Natural killer cell (primary cell): Measurements from ENCODE around the gene SSTR3. TPM values are rescaled to one million over a fixed set of nuclear protein-coding genes. Genes with fewer than 3 reads are reported as not detected.
"Not testable (repeated sequence)": the region's sequence is repeated elsewhere in the genome, so short reads cannot be mapped to it uniquely, and the experiment has no call there.

ENCODE experiments used
- ATAC-seq, 3 donors: fragments of 150-1000 bp in 2 of 3; fragments of 200-7000 bp in 1 of 3; cut with Tn5 transposase; 1 replicate in 1 of 3; 2 replicates in 2 of 3; pipeline ENCODE4 v1.10.0; 2021; ENCODE audit warnings: mild to moderate bottlenecking in 2 of 3, moderate library complexity in 2 of 3
- DNase-seq, 2 donors: peaks; one replicate each; pipeline versions ENCODE4 v3.0.0 to v3.0.0-alpha.2; 2013 to 2021; ENCODE audit warnings: mixed read lengths in 1 of 2
- H3K27ac ChIP-seq: one replicate; pipeline ENCODE4 v1.5.1; 2013; ENCODE audit warnings: mild to moderate bottlenecking, low read length
- H3K27me3 ChIP-seq: one replicate; pipeline ENCODE4 v1.6.1; 2013; ENCODE audit warnings: low read length; ENCODE audit not compliant: control insufficient read depth, insufficient read depth
- H3K36me3 ChIP-seq: one replicate; pipeline ENCODE4 v1.6.1; 2013; ENCODE audit warnings: low read length; ENCODE audit not compliant: control insufficient read depth, insufficient read depth
- H3K4me1 ChIP-seq: one replicate; pipeline ENCODE4 v1.6.1; 2013; ENCODE audit warnings: low read length; ENCODE audit not compliant: control insufficient read depth, insufficient read depth
- H3K4me3 ChIP-seq: one replicate; pipeline ENCODE4 v1.5.1; 2013; ENCODE audit warnings: low read length
- H3K9me3 ChIP-seq: one replicate; pipeline ENCODE4 v1.6.1; 2013; ENCODE audit warnings: low read length; ENCODE audit not compliant: control insufficient read depth, insufficient read depth
- H3K27ac Mint-ChIP-seq, 2 donors: one replicate each; pipeline ENCODE4 v1.8.0; 2022; ENCODE audit warnings: mild to moderate bottlenecking in 2 of 2, mixed read lengths in 2 of 2, moderate library complexity in 1 of 2
- H3K27me3 Mint-ChIP-seq, 2 donors: one replicate each; pipeline ENCODE4 v1.8.0; 2022; ENCODE audit warnings: low read depth in 2 of 2, mixed read lengths in 2 of 2
- H3K36me3 Mint-ChIP-seq: one replicate; pipeline ENCODE4 v1.8.0; 2022; ENCODE audit warnings: mixed read lengths
- H3K4me1 Mint-ChIP-seq, 2 donors: one replicate each; pipeline ENCODE4 v1.8.0; 2022; ENCODE audit warnings: mixed read lengths in 2 of 2
- H3K4me3 Mint-ChIP-seq: one replicate; pipeline ENCODE4 v1.8.0; 2022; ENCODE audit warnings: mild to moderate bottlenecking, moderate library complexity, mixed read lengths
- H3K9me3 Mint-ChIP-seq, 2 donors: one replicate each; pipeline ENCODE4 v1.8.0; 2022; ENCODE audit warnings: mixed read lengths in 2 of 2
- WGBS: methylation state at CpG from one replicate; pipeline ENCODE4 v1.1.7; 2013; ENCODE audit warnings: missing lambda C conversion rate; ENCODE audit not compliant: insufficient coverage; 5-methylcytosine and 5-hydroxymethylcytosine counted together
- intact Hi-C: fragments of 100-400 bp; cut with micrococcal nuclease; formaldehyde crosslinking; loops from one replicate; pipeline ENCODE4 v1.14.2; 2022
- total RNA-seq, 4 donors: library from RNA; stranded (reverse); fragments of 120-200 nt in 1 of 4; gene quantifications; one replicate each; pipeline versions ENCODE4 v1.2.3 to v1.2.4, GENCODE V29; 2013 to 2022
- TF ChIP-seq, protein P1 (sequence below): fragments of 200-600 bp; IDR thresholded peaks from one replicate; pipeline ENCODE4 v1.8.0; 2022; ENCODE audit warnings: antibody characterized with exemption

The SSTR3 gene
- total RNA-seq, 3 donors from 2014 or later (not counting 1 experiment from before 2014, with no cell fraction given), result 0.20 to 0.64 (median 0.23) TPM

DNA sequence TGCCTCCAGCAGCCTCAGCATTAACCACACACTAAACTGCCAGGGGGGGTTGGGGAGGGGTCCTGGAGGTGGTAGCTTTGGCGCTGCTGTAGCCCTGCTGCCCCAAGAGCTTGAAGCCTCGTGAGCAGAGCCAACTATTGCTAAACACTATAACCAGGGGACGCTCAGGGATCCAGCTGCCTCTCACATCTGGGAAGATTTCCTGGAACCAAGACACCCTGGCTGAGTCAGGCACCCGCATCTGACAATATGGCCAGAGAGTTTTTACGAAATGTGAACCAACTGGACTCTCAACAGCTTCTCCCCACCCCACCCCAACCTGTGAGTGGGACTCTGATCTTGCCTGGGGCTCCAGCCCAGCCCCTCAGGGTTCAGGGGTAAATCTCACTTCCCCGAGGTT is 38.6 kb downstream of the SSTR3 start:
- no peaks in the 10 kb centered on the region for H3K9me3 Mint-ChIP-seq
- H3K27ac Mint-ChIP-seq, result no peak overlapping the region
- H3K27me3 ChIP-seq, result no peaks in the 10 kb centered on the region
- no peaks in the 10 kb centered on the region for H3K9me3 ChIP-seq
- no peak overlapping the region for H3K4me3 ChIP-seq
- DNase-seq (peak in 1 of 2 donors; percentile 5), ATAC-seq (no peak)
- 93% methylated on average over 5 of the region's 6 CpGs for WGBS
- no peak overlapping the region for H3K27ac ChIP-seq
- peaks cover 0 to 4% of the 10 kb centered on the region in 2 donors for H3K27me3 Mint-ChIP-seq
- TF ChIP-seq, protein P1, sequence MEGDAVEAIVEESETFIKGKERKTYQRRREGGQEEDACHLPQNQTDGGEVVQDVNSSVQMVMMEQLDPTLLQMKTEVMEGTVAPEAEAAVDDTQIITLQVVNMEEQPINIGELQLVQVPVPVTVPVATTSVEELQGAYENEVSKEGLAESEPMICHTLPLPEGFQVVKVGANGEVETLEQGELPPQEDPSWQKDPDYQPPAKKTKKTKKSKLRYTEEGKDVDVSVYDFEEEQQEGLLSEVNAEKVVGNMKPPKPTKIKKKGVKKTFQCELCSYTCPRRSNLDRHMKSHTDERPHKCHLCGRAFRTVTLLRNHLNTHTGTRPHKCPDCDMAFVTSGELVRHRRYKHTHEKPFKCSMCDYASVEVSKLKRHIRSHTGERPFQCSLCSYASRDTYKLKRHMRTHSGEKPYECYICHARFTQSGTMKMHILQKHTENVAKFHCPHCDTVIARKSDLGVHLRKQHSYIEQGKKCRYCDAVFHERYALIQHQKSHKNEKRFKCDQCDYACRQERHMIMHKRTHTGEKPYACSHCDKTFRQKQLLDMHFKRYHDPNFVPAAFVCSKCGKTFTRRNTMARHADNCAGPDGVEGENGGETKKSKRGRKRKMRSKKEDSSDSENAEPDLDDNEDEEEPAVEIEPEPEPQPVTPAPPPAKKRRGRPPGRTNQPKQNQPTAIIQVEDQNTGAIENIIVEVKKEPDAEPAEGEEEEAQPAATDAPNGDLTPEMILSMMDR, result no peak
- H3K4me1 Mint-ChIP-seq, result peaks cover 35 to 45% of the 10 kb centered on the region in 2 donors
- H3K4me1 ChIP-seq, result peaks cover 52% of the 10 kb centered on the region
- intact Hi-C loops, result no loop called here
- H3K36me3 ChIP-seq, result no peaks in the 10 kb centered on the region
- no peaks in the 10 kb centered on the region for H3K36me3 Mint-ChIP-seq
- no peak overlapping the region for H3K4me3 Mint-ChIP-seq

DNA sequence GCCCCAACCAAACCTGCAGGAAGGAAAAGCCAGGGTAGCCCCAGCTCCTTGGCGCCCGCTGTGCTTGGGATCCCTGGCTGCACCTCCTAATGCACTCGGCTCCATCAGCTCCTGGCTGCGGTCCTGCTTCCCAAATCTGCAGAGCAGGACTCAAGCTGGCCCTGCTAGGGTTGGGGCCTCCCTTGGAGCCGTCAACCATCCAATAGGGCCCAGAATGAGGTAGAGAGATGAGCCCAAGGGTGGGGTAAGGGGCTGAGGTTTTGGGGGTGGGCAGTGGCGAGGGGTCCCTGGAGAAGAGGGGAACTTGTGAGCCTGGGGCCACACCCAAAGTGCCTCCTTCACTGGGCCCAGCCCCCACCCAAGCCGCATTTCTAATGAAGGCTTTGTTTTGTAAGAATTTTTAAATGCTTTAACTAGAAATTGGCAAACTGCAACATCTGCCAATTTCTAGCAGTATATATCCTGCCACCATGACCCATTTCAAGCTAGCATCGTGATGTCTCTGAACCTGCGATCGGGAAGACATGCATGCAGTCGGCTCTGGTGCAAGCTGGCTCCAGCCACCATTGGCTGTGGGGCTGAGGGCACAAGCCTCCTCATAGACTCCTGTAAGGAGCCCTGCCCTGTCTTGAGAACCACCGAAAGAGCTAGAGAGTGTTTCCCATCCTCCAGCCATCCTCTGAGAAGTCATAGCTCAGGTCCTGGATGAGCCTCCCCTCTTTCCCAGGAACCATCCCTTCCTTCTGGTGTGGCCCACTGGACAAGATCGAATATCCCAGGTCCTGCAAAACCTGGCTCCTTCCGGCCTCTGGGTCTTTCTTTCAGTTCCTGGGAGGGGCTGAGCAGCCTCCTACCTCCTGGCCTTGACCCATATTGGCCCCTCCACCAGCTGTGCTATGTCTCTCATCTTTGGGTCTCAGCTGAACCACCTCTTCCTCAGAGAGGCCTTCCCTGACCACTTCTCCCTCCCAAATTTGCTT is 39.7 kb downstream of the SSTR3 start:
- no peak overlapping the region for H3K4me3 Mint-ChIP-seq
- no peak for ATAC-seq
- peak in 1 of 2 donors; percentile 1 for DNase-seq
- Histone ChIP-seq H3K4me1 (peaks cover 52% of the 10 kb centered on the region), H3K4me3 (no peak overlapping the region), H3K27me3 (no peaks in the 10 kb centered on the region), H3K27ac (no peak overlapping the region), H3K36me3 (no peaks in the 10 kb centered on the region), H3K9me3 (no peaks in the 10 kb centered on the region)
- peaks cover 0 to 4% of the 10 kb centered on the region in 2 donors for H3K27me3 Mint-ChIP-seq
- peak overlapping the region in 1 of 2 donors; percentile 31 for H3K27ac Mint-ChIP-seq
- no peaks in the 10 kb centered on the region for H3K9me3 Mint-ChIP-seq
- 87% methylated on average over 14 of the region's 14 CpGs for WGBS
- TF ChIP-seq, protein P1, result no peak
- H3K36me3 Mint-ChIP-seq, result no peaks in the 10 kb centered on the region
- H3K4me1 Mint-ChIP-seq, result peaks cover 38 to 47% of the 10 kb centered on the region in 2 donors
- intact Hi-C loops, result no loop called here

DNA sequence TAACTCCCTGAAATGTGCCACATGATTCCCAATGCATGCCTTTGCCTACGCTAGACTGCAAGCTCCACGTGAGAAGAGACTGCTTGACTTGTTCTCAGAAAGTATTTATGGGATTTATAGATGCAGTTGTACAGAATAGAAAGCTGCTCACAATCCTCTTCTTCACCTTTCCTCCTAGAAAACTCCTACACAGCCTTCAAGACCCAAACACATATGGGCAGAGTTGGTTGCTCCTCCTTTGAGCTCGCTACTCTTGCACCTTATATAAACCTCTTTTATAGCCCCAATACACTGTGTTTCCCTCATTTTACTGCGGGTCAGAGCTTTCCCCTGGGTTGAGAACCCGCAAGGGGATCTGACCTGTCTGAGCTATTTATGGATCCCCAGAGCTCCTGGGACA is 40.6 kb downstream of the SSTR3 start:
- WGBS, result 92% methylated on average over 5 of the region's 5 CpGs
- DNase-seq, result no peak
- no peak overlapping the region for H3K27ac ChIP-seq
- no peak overlapping the region for H3K4me3 ChIP-seq
- TF ChIP-seq, protein P1, result no peak
- Mint-ChIP-seq H3K27ac (peak overlapping the region in 1 of 2 donors; percentile 11), H3K36me3 (no peaks in the 10 kb centered on the region), H3K4me3 (no peak overlapping the region), H3K27me3 (peaks cover 0 to 4% of the 10 kb centered on the region in 2 donors), H3K9me3 (no peaks in the 10 kb centered on the region), H3K4me1 (peaks cover 40 to 50% of the 10 kb centered on the region in 2 donors)
- H3K27me3 ChIP-seq, result no peaks in the 10 kb centered on the region
- no peak for ATAC-seq
- no peaks in the 10 kb centered on the region for H3K9me3 ChIP-seq
- peaks cover 52% of the 10 kb centered on the region for H3K4me1 ChIP-seq
- intact Hi-C loops, result no loop called here
- H3K36me3 ChIP-seq, result no peaks in the 10 kb centered on the region

DNA sequence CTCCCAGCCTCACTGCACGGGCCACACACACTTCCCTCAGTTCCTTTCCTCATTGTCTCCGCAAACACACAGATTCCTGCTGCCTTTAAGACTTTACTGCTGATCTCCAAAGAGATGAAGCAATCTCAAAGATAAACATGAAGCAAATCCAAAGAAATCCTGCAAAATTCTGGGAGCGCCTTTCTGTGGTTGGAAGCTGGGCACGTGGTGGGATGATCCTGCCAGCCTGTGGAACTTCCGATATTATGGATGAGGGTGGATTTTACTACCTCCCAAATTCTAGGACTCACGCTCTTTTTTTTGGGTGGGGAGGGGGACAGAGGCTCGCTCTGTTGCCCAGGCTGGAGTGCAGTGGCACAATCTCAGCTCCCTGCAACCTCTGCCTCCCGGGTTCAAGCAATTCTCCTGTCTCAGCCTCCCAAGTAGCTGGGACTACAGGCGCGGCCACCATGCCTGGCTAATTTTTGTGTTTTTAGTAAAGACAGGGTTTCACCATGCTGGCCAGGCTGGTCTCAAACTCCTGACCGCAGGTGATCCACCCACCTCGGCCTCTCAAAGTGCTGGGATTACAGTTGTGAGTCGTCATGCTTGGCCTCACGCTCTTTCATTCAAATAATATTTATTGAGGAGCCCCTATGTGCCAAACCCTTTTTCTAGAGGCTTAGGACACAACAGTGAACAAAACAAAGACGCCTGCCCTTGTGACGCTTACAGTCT is 41.4 kb downstream of the SSTR3 start:
- H3K4me1 Mint-ChIP-seq, result peaks cover 40 to 49% of the 10 kb centered on the region in 2 donors
- DNase-seq, H3K4me3 Mint-ChIP-seq, H3K36me3 ChIP-seq, H3K9me3 ChIP-seq, H3K9me3 Mint-ChIP-seq, H3K4me3 ChIP-seq, ATAC-seq, intact Hi-C loops, H3K27me3 Mint-ChIP-seq, H3K27ac ChIP-seq, H3K27me3 ChIP-seq, H3K27ac Mint-ChIP-seq, H3K36me3 Mint-ChIP-seq: not testable (repeated sequence)
- peaks cover 52% of the 10 kb centered on the region for H3K4me1 ChIP-seq
- 95% methylated on average over 15 of the region's 16 CpGs for WGBS
